ENCODE data around the gene C14orf132.
"Not testable (repeated sequence)": the region's sequence is repeated elsewhere in the genome, so short reads cannot be mapped to it uniquely, and the experiment has no call there.

The C14orf132 gene

DNA sequence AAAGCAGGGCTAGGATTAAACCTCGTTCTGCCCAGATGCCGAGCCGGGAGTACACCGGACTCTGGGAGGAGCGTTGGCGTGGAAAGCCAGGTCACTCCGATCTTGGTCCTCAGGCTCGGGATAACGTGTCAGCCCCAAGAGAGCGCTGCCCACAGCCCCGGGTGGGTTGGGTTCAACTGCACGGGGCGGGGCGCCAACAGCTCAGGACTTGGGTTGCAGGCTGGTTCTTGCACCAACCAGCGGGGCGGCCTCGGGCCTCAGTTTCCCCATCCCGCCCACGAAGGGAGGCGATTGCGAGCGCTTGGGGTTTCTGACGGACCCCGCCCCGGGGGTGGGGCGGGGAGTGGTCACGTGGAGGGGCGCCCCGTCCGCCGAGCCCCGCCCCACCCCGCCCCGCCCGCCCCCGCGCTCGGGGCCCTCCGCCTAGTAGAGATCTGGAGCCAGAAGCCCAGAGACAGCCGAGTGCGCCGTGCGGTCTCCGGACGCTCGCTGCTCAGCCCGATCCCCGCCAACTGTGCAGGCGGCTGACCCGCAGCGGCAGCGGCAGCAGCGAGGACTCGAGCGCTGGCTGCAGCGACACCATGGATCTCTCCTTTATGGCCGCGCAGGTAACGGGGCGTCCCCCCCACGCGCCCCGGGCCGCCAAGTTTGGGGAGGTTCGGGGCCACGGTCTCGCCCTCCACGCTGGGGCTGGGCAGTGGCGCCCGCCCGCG, at the start of gene C14orf132:
TSS of gene C14orf132 (plus strand) at position 443 of the 713 bp plus-strand sequence. CDS start at position 582, 139 bp downstream.
- peak; percentile 61 for DNase-seq

DNA sequence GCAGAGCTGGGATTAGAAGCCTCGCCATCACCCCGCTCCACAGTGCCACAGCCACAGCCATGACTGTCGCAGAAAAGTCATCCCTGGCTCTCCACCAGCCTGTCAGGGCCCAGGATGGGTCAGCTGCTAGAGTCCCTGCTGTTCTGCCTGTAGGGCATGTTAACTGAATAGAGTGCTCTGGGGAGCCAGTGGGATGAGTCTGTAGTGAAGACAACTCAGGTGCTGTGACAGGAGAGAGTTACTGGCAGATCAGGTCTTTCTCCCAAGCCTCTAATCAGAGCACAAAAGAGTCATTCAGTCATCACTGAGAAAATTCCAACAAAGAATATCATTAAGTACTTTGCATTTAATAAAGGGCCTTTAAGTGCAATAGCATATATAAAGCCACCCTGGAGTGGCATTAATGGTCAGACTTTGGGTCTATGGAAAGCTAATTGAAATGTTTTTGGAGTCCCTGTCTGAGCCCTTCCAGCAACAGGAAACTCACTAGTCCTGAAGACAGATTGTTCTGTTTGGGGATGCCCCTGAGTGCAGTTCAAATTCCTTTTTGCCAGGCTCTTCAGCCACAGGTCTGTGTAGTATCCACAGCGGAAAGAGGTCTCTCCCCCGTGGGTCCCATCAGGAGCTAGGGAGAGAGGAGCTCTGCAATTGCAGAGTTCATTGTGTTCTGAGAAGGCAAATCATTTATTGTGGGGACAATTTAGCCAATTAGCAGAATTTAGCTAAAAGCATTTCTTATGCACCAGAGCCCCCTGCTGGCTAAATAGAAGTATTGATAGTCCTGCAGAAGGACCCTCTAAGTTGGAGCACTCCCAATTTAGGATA, 45.2 kb upstream of the C14orf132 start:
- DNase-seq = peak; percentile 55

DNA sequence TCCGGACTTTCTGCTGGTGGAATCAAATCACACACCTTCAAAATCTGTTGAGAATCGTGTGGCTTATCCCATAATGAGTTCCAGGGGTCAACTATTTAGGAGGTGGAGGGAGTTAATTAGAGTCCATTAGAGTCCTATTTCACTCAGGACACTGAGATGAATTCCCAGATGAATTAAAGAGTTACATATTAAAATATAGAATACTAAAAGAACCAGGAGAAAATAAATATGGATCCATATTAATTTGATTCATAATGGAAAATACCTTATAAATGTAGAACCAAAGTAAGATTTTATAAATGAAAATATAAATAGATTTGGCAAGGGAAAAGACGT, 44.6 kb upstream of the C14orf132 start:
- DNase-seq = no peak

DNA sequence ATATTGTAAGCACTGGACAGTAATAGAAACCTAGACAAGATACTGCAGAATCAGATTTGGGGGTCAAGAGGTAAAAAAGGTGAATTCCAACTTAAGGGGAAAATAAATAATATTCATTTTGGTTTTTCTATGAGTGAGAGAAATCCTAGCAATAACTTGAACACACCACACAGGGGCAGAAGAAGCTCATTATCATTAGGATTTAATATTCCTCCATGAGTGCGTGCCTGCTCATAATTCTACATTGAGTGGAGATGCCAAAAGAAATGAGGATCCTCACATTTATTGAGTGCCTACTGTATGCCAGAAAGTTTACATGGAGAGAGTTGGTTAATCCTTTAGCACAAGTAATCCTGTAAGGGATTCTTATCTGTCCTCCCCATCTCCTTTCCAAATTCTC, 40.5 kb upstream of the C14orf132 start:
- DNase-seq = peak; percentile 15

DNA sequence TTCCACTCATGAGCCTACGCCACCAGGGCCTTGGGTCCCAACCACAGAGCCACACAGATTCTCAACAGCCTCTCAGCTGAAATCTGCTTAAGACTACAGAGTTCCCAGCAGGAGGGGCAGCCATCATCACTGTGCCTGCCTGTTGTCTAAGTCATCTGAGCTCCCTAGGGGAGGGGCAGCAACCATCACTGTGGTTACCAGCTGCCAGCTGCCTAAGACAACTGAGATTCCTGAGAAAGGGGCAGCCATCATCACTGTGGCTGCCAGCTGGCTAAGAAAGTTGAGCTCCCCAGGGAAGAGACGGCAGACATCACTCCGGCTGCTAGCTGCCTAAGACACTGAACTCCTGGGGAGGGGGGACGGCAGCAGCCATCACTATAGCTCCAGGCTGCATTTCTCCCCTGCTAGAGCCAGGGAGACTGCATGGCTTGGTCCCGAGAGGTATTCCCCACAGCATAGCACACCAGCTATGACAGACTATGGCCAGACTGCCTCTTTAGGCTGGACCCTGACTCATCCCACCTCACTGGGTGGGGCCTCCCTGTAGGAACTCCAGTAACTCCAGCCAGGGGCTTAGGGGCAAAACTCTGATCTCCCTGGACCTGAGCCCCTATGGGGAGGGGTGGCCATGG, 37.2 kb upstream of the C14orf132 start:
- DNase-seq = peak; percentile 99

GRCh38 chr14:96002498-96002884, 36.7 kb upstream of the C14orf132 start:
- DNase-seq = no peak

DNA sequence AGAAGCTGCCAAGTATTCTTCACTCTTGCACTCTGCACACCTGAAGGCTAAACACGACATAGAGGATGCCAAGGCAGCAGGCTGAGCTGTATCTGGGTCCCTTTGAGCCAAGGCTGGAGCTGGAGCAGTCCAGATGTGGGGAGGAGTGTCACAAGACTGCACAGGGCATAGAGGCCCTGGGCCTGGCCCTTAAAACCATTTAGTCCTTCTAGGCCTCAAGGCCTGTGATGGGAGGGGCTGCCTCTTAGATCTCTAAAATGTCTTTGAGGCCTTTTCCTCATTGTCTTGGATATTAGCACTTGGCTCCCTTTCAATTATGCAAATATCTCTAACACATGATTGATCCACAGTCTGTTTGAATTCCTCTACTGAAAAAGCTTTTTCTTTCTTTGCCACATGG, 28.0 kb upstream of the C14orf132 start:
- no peak for DNase-seq

- no peak for DNase-seq
Observed at GRCh38 chr14:96011607-96012006, 27.6 kb upstream of the C14orf132 start.

DNA sequence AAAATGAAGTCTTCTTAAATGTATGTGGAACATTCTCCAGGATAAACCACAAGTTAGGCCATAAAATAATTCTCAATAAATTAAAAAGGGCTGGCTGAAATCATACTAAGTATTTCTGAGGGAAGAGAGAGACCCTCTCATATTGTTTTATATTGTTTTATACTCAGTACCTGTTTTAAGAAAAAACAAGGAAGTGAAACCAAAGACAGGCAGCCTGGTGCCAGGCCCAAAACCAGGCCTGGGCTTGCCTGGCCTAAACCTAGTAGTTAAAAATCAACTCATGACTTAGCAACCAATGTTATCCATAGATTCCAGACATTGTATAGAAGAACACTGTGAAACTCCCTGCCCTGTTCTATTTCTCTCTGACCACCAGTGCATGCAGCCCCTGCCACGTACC, 26.4 kb upstream of the C14orf132 start:
- not testable (repeated sequence) for DNase-seq

DNA sequence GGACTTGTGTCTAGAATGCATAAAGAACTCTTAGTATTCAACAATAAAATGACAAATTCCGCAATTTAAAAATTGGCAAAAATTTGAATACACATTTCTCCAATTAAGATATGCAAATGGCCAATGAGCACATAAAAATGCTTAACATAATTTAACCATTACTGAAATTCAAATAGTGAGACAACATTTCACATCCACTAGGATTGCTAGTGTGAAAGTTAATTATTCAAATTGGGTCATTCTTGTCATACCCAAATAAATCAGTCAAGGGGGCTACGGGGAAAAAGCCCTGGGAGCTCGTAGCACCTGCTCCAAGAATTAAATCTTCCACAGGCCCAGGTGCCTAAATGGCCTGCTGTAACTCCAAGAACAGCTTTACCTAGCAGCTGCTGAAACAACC, 25.0 kb upstream of the C14orf132 start:
- DNase-seq = no peak

DNA sequence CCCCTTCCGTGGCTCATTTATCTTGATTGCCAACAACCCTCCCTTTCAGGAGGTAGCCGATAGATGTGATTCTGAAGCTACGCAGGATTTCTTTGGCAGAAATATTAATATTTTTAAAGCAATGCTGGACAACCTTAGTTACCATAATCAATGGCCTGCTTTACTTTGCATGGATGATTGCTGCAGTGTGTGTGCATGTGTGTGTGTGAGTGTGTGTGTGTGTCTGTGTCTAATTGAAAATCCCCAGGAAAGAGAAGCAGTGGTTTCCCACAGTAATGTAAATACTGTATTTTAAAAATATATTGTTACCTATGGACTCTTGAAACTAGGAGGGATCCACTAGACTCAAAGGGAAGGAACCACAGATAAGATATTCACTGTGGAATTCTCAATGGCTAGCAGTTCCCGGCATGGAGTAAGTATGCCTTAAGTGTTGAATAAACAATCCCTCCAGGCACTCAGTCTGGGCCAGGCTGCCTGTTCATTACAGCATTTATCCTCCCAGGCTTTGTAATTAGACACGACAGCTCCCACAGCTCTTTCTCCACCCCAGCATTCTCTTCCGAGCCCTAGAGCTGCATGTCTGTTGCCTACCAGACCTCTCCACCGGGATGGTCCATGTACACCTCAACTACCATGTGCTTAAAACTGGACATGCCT, 22.5 kb upstream of the C14orf132 start:
- peak; percentile 7 for DNase-seq

GRCh38 chr14:96017882-96018281, 21.3 kb upstream of the C14orf132 start:
- DNase-seq = no peak

- DNase-seq = no peak
Observed at GRCh38 chr14:96027431-96028355, 11.5 kb upstream of the C14orf132 start.

DNA sequence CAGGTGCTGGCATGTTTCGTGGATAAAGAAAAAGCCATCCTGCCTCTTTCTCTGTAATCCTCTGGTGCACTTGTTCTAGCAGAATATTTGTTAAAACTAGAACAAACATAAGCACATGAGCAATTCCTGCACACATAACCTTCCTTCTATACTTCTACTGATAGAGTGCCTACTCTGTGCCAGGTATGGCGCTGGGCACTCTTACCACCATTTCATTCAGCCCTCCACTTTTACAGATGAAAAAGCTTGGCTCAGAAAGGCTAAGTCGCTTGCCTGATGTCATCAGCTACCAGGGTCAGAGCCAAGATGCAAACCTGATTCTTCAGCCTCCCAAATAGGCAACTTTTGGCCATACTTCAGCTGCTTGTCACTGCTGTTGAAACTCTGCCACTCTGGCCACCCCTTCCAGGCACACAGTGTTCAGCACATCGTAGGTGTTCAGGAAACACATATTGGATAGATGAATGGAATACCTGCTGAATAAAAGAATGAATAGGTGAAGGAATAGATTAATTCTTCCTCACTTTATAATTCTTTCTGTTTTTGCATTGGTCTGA, 10.0 kb upstream of the C14orf132 start:
- no peak for DNase-seq

GRCh38 chr14:96030108-96030760, 8.9 kb upstream of the C14orf132 start:
- no peak for DNase-seq

GRCh38 chr14:96031691-96032090, 7.5 kb upstream of the C14orf132 start:
- no peak for DNase-seq

DNA sequence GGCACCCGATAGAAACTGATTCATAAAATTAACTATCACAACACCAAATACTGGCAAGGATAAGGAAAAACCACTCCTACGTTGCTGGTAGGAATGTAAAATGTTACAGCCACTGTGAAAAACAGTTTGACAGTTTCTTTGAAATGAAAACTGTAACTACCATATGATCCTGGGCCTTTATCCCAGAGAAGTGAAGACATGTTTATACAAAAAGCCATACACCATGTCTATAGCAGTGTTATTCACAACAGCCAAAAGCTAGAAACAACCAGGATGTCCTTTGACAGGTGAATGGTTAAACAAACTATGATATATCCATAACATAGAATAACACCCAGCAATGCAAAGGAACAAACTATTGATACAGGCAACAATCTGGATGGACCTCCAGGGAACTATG, 3.7 kb upstream of the C14orf132 start:
- DNase-seq = no peak

DNA sequence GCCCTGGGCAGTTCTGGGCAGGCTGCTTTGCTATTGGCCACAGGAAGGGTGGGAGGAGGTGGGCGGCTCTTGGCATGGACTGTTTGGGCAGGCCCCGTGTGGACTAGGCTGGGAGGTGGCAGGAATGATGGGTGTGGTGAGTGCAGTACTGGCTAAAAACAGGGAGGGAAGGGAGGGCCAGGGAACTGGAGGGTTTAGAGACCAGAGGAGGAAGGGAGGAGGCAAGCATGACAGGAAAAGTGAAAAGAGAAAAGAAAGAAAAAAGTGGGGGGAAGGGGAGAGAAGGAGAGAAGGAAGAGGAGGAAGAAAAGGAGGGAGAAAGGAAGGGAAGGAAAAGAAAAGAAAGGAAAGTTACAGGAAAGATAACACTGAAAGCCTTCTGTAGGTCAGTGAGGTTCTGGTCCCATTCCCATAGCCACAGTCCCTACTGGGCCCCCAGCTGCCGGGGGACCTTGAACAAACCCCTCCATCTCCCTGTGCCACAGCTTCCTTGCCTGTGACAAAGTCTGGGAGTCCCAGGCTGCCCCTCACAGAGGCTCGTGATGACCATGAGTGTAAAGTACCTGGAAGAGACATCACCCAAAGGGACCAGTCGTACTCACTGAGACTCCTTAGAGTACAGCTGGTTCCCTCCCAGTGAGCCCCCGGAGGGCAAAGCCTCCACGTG, 1.1 kb upstream of the C14orf132 start:
- DNase-seq = no peak

DNA sequence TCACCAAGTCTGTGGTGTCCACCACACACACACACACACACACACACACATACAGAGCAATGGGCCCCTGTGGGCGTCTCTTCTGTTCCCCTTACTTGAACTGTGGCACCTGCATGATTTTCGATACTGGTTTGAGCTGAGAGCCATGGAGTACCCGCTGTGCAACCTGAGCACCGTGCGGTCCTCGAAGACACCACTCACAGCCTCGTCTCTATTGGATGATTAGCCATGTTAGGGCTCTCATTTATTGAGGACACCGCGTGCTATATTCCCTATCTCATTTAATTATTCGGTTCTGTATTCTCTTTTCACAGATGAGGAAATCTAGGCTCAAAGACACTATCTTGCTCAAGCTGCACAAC, 623 bp upstream of the C14orf132 start:
- no peak for DNase-seq

DNA sequence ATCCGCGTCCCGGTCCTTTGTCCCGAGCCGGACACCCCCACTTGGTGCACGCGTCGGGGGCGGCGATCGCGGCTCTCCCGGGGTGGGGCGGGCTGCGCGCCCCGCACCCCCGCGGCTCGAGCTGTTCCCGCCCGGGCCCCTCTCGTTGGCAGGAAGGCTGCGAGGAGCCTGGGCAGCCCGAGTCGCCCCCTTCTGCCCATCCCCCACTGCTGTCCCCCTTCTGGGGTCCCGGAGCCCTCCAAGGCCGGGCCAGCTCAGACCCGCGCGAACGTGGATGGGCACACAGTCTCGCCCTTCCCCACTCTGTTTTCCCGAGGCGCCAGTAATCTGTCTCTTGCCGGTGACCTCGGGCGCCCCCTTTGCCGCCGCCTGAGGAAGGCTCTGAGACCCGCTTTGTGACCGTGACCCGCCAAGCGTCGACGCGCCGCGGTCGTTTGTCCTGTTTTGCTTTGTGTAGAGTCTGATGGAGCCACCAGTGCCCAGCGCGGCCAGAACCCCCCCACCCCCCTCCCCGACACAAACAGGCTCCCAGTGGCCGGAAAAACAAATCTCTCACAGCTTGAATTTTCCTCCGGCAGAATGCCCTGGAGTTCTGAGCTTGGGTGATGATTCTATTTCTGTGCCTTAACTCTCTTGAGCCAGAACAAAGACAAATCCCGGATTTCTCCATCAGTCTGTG, 610 bp downstream of the C14orf132 start:
- peak; percentile 48 for DNase-seq
